AG08395 (cell line): ENCODE data around the gene GNG7.
"Not testable (repeated sequence)": the region's sequence is repeated elsewhere in the genome, so short reads cannot be mapped to it uniquely, and the experiment has no call there.

ENCODE experiments used
- DNase-seq: peaks from one replicate; pipeline ENCODE4 v3.0.0; 2012; ENCODE audit warnings: mixed read lengths, low spot score

The GNG7 gene

GRCh38 chr19:2574971-2575630, 127.4 kb downstream of the GNG7 start:
- DNase-seq = no peak

GRCh38 chr19:2574478-2574931, 128.0 kb downstream of the GNG7 start:
- no peak for DNase-seq

GRCh38 chr19:2573916-2574315, 128.6 kb downstream of the GNG7 start:
- DNase-seq = no peak

GRCh38 chr19:2572152-2572551, 130.3 kb downstream of the GNG7 start:
- not testable (repeated sequence) for DNase-seq

- no peak for DNase-seq
Measured at GRCh38 chr19:2569596-2570465, 132.7 kb downstream of the GNG7 start.

GRCh38 chr19:2567996-2568395, 134.5 kb downstream of the GNG7 start:
- DNase-seq = no peak

- DNase-seq = no peak
Measured at GRCh38 chr19:2567580-2567979, 134.9 kb downstream of the GNG7 start.

GRCh38 chr19:2563546-2563945, 138.9 kb downstream of the GNG7 start:
- DNase-seq = not testable (repeated sequence)

- no peak for DNase-seq
Measured at GRCh38 chr19:2561895-2562294, 140.6 kb downstream of the GNG7 start.

- no peak for DNase-seq
Measured at GRCh38 chr19:2561221-2561620, 141.3 kb downstream of the GNG7 start.

- DNase-seq = no peak
Measured at GRCh38 chr19:2560369-2560768, 142.1 kb downstream of the GNG7 start.

GRCh38 chr19:2558543-2558942, 144.0 kb downstream of the GNG7 start:
- no peak for DNase-seq

GRCh38 chr19:2558131-2558530, 144.4 kb downstream of the GNG7 start:
- DNase-seq = not testable (repeated sequence)

- DNase-seq = no peak
Measured at GRCh38 chr19:2557093-2557440, 145.4 kb downstream of the GNG7 start.

- no peak for DNase-seq
Measured at GRCh38 chr19:2556221-2557092, 146.0 kb downstream of the GNG7 start.

GRCh38 chr19:2555422-2556220, 146.9 kb downstream of the GNG7 start:
- no peak for DNase-seq

GRCh38 chr19:2554856-2555255, 147.6 kb downstream of the GNG7 start:
- DNase-seq = peak; percentile 26

- no peak for DNase-seq
Measured at GRCh38 chr19:2553510-2553909, 149.0 kb downstream of the GNG7 start.

GRCh38 chr19:2552859-2553258, 149.6 kb downstream of the GNG7 start:
- DNase-seq = no peak

- no peak for DNase-seq
Measured at GRCh38 chr19:2551864-2552185, 150.7 kb downstream of the GNG7 start.

GRCh38 chr19:2551172-2551863, 151.2 kb downstream of the GNG7 start:
- no peak for DNase-seq
